Measurements from ENCODE around the gene GAL3ST2. TPM values are rescaled to one million over a fixed set of nuclear protein-coding genes. Genes with fewer than 3 reads are reported as not detected.
"Not testable (repeated sequence)": the region's sequence is repeated elsewhere in the genome, so short reads cannot be mapped to it uniquely, and the experiment has no call there.

The GAL3ST2 gene
- total and polyA plus RNA-seq, 9 donors = 0.09 to 0.43 (median 0.25) TPM; not detected in 4

GRCh38 chr2:241815477-241816430 lies 39.1 kb downstream of the GAL3ST2 start:
- H3K27me3 ChIP-seq (ENCODE audit: control insufficient read depth, insufficient read depth, low read length) = no peaks in the 10 kb centered on the region
- H3K9me3 ChIP-seq (replicated peaks; ENCODE audit: control insufficient read depth, low read depth, low read length) = no peaks in the 10 kb centered on the region
- 78% methylated on average over 42 of the region's 48 CpGs for WGBS (ENCODE audit: insufficient coverage)
- DNase-seq = no peak
- no peaks in the 10 kb centered on the region for H3K36me3 ChIP-seq (ENCODE audit: control insufficient read depth, insufficient read depth, low read length)
- H3K4me3 ChIP-seq (ENCODE audit: low read length) = no peak overlapping the region
- peaks cover 38% of the 10 kb centered on the region for H3K4me1 ChIP-seq (ENCODE audit: control insufficient read depth, insufficient read depth, low read length)
- no peak overlapping the region for H3K27ac ChIP-seq (ENCODE audit: low read length)

GRCh38 chr2:241816431-241817121 lies 40.0 kb downstream of the GAL3ST2 start:
- no peaks in the 10 kb centered on the region for H3K9me3 ChIP-seq (replicated peaks; ENCODE audit: control insufficient read depth, low read depth, low read length)
- no peaks in the 10 kb centered on the region for H3K27me3 ChIP-seq (ENCODE audit: control insufficient read depth, insufficient read depth, low read length)
- peaks cover 32% of the 10 kb centered on the region for H3K4me1 ChIP-seq (ENCODE audit: control insufficient read depth, insufficient read depth, low read length)
- H3K4me3 ChIP-seq (ENCODE audit: low read length) = no peak overlapping the region
- H3K27ac ChIP-seq (ENCODE audit: low read length) = no peak overlapping the region
- 49% methylated on average over 21 of the region's 33 CpGs for WGBS (ENCODE audit: insufficient coverage)
- DNase-seq = no peak
- no peaks in the 10 kb centered on the region for H3K36me3 ChIP-seq (ENCODE audit: control insufficient read depth, insufficient read depth, low read length)

GRCh38 chr2:241817126-241817820 lies 40.7 kb downstream of the GAL3ST2 start:
- Histone ChIP-seq H3K27me3 (ENCODE audit: control insufficient read depth, insufficient read depth, low read length) (no peaks in the 10 kb centered on the region), H3K9me3 (replicated peaks; ENCODE audit: control insufficient read depth, low read depth, low read length) (no peaks in the 10 kb centered on the region), H3K36me3 (ENCODE audit: control insufficient read depth, insufficient read depth, low read length) (no peaks in the 10 kb centered on the region), H3K4me3 (ENCODE audit: low read length) (no peak overlapping the region), H3K27ac (ENCODE audit: low read length) (no peak overlapping the region), H3K4me1 (ENCODE audit: control insufficient read depth, insufficient read depth, low read length) (peaks cover 27% of the 10 kb centered on the region)
- no peak for DNase-seq
- 43% methylated on average over 11 of the region's 16 CpGs for WGBS (ENCODE audit: insufficient coverage)

GRCh38 chr2:241817821-241818215 lies 41.2 kb downstream of the GAL3ST2 start:
- WGBS (ENCODE audit: insufficient coverage) = 70% methylated on average over 3 of the region's 10 CpGs
- not testable (repeated sequence) for H3K4me3 ChIP-seq (ENCODE audit: low read length); H3K9me3 ChIP-seq (replicated peaks; ENCODE audit: control insufficient read depth, low read depth, low read length); DNase-seq; H3K36me3 ChIP-seq (ENCODE audit: control insufficient read depth, insufficient read depth, low read length); H3K27ac ChIP-seq (ENCODE audit: low read length); H3K27me3 ChIP-seq (ENCODE audit: control insufficient read depth, insufficient read depth, low read length)
- peaks cover 22% of the 10 kb centered on the region for H3K4me1 ChIP-seq (ENCODE audit: control insufficient read depth, insufficient read depth, low read length)

- Histone ChIP-seq H3K4me1 (ENCODE audit: control insufficient read depth, insufficient read depth, low read length) (peaks cover 16% of the 10 kb centered on the region), H3K27me3 (ENCODE audit: control insufficient read depth, insufficient read depth, low read length) (no peaks in the 10 kb centered on the region), H3K9me3 (replicated peaks; ENCODE audit: control insufficient read depth, low read depth, low read length) (no peaks in the 10 kb centered on the region), H3K4me3 (ENCODE audit: low read length) (no peak overlapping the region), H3K27ac (ENCODE audit: low read length) (no peak overlapping the region), H3K36me3 (ENCODE audit: control insufficient read depth, insufficient read depth, low read length) (no peaks in the 10 kb centered on the region)
- DNase-seq = no peak
- 77% methylated on average over 20 of the region's 25 CpGs for WGBS (ENCODE audit: insufficient coverage)
Observed at GRCh38 chr2:241818229-241818942, 41.8 kb downstream of the GAL3ST2 start.

- DNase-seq = no peak
- Histone ChIP-seq H3K9me3 (replicated peaks; ENCODE audit: control insufficient read depth, low read depth, low read length) (no peaks in the 10 kb centered on the region), H3K36me3 (ENCODE audit: control insufficient read depth, insufficient read depth, low read length) (no peaks in the 10 kb centered on the region), H3K4me3 (ENCODE audit: low read length) (no peak overlapping the region), H3K27me3 (ENCODE audit: control insufficient read depth, insufficient read depth, low read length) (no peaks in the 10 kb centered on the region), H3K27ac (ENCODE audit: low read length) (no peak overlapping the region), H3K4me1 (ENCODE audit: control insufficient read depth, insufficient read depth, low read length) (peaks cover 13% of the 10 kb centered on the region)
- 73% methylated on average over 2 of the region's 10 CpGs for WGBS (ENCODE audit: insufficient coverage)
Observed at GRCh38 chr2:241818943-241819270, 42.3 kb downstream of the GAL3ST2 start.

GRCh38 chr2:241819947-241820624 lies 43.5 kb downstream of the GAL3ST2 start:
- H3K36me3 ChIP-seq (ENCODE audit: control insufficient read depth, insufficient read depth, low read length); H3K9me3 ChIP-seq (replicated peaks; ENCODE audit: control insufficient read depth, low read depth, low read length); H3K27me3 ChIP-seq (ENCODE audit: control insufficient read depth, insufficient read depth, low read length); DNase-seq; H3K27ac ChIP-seq (ENCODE audit: low read length); H3K4me3 ChIP-seq (ENCODE audit: low read length): not testable (repeated sequence)
- WGBS (ENCODE audit: insufficient coverage) = 79% methylated on average over 23 of the region's 27 CpGs
- H3K4me1 ChIP-seq (ENCODE audit: control insufficient read depth, insufficient read depth, low read length) = peaks cover 12% of the 10 kb centered on the region

- Histone ChIP-seq H3K4me1 (ENCODE audit: control insufficient read depth, insufficient read depth, low read length) (peaks cover 12% of the 10 kb centered on the region), H3K4me3 (ENCODE audit: low read length) (no peak overlapping the region), H3K9me3 (replicated peaks; ENCODE audit: control insufficient read depth, low read depth, low read length) (no peaks in the 10 kb centered on the region), H3K27ac (ENCODE audit: low read length) (no peak overlapping the region), H3K36me3 (ENCODE audit: control insufficient read depth, insufficient read depth, low read length) (no peaks in the 10 kb centered on the region), H3K27me3 (ENCODE audit: control insufficient read depth, insufficient read depth, low read length) (no peaks in the 10 kb centered on the region)
- 72% methylated on average over 23 of the region's 31 CpGs for WGBS (ENCODE audit: insufficient coverage)
- no peak for DNase-seq
Observed at GRCh38 chr2:241820625-241821384, 44.2 kb downstream of the GAL3ST2 start.
